Neuronal stem cell (in vitro differentiated cells): ENCODE results near the gene CROCC2.

Source experiments
- DNase-seq: peaks from one replicate; pipeline ENCODE4 v3.0.0-alpha.2; 2013; ENCODE audit warnings: low spot score
- H2AFZ ChIP-seq: one replicate; pipeline ENCODE4 v1.6.1; 2013; ENCODE audit warnings: mild to moderate bottlenecking, low read length, inconsistent platforms
- H2AK5ac ChIP-seq: 2 replicates; pipeline ENCODE4 v1.6.1; 2013; ENCODE audit warnings: low read depth, mild to moderate bottlenecking, inconsistent platforms, low read length, moderate library complexity, mixed read lengths
- H2BK120ac ChIP-seq: 2 replicates; pipeline ENCODE4 v1.6.1; 2013; ENCODE audit warnings: low read depth, mild to moderate bottlenecking, inconsistent platforms, low read length, moderate library complexity, mixed read lengths
- H2BK12ac ChIP-seq: one replicate; pipeline ENCODE4 v1.6.1; 2013; ENCODE audit warnings: low read length, inconsistent platforms
- H2BK15ac ChIP-seq: 2 replicates; pipeline ENCODE4 v1.6.1; 2013; ENCODE audit warnings: mild to moderate bottlenecking, low read length, inconsistent platforms, mixed read lengths
- H2BK5ac ChIP-seq: one replicate; pipeline ENCODE4 v1.6.1; 2013; ENCODE audit warnings: inconsistent platforms, mild to moderate bottlenecking, low read length, moderate library complexity
- H3K14ac ChIP-seq: one replicate; pipeline ENCODE4 v1.6.1; 2013; ENCODE audit warnings: low read length, inconsistent platforms
- H3K18ac ChIP-seq: 2 replicates; pipeline ENCODE4 v1.6.1; 2013; ENCODE audit warnings: low read length, inconsistent platforms
- H3K23ac ChIP-seq: 2 replicates; pipeline ENCODE4 v1.6.1; 2013; ENCODE audit warnings: low read depth, mild to moderate bottlenecking, mixed read lengths, low read length, inconsistent platforms; ENCODE audit not compliant: poor library complexity
- H3K27ac ChIP-seq: replicated peaks from 3 replicates; pipeline ENCODE4 v1.5.1; 2013; ENCODE audit warnings: low read length, inconsistent platforms
- H3K27me3 ChIP-seq, 3 experiments: 2 replicates each; pipeline ENCODE4 v1.6.1; 2013; ENCODE audit warnings: low read length in 3 of 3, mild to moderate bottlenecking in 2 of 3, inconsistent platforms in 1 of 3, low read depth in 1 of 3, mixed read lengths in 1 of 3, moderate library complexity in 1 of 3; ENCODE audit not compliant: control insufficient read depth in 3 of 3, insufficient read depth in 3 of 3
- H3K36me3 ChIP-seq, 2 donors: replicated peaks in 1 of 2; 2 replicates each; pipeline ENCODE4 v1.6.1; 2013; ENCODE audit warnings: low read length in 2 of 2; ENCODE audit not compliant: control insufficient read depth in 2 of 2, insufficient read depth in 2 of 2
- H3K4ac ChIP-seq: 2 replicates; pipeline ENCODE4 v1.6.1; 2013; ENCODE audit warnings: inconsistent platforms, mild to moderate bottlenecking, low read length, moderate library complexity
- H3K4me1 ChIP-seq, 2 donors: 1 replicate in 1 of 2; 2 replicates in 1 of 2; pipeline ENCODE4 v1.6.1; 2013; ENCODE audit warnings: low read length in 2 of 2, low read depth in 1 of 2; ENCODE audit not compliant: control insufficient read depth in 2 of 2, insufficient read depth in 1 of 2
- H3K4me2 ChIP-seq: one replicate; pipeline ENCODE4 v1.6.1; 2013; ENCODE audit warnings: mild to moderate bottlenecking, low read length, inconsistent platforms; ENCODE audit not compliant: insufficient read depth, poor library complexity, severe bottlenecking
- H3K4me3 ChIP-seq, 2 donors: 2 replicates each; pipeline ENCODE4 v1.5.1; 2013; ENCODE audit warnings: low read length in 2 of 2, mild to moderate bottlenecking in 2 of 2, inconsistent platforms in 1 of 2, moderate library complexity in 1 of 2
- H3K79me1 ChIP-seq: one replicate; pipeline ENCODE4 v1.6.1; 2013; ENCODE audit warnings: low read depth, mild to moderate bottlenecking, inconsistent platforms, low read length, moderate library complexity
- H3K9ac ChIP-seq: one replicate; pipeline ENCODE4 v1.6.1; 2013; ENCODE audit warnings: mild to moderate bottlenecking, low read depth, low read length, inconsistent platforms; ENCODE audit not compliant: poor library complexity
- H3K9me3 ChIP-seq, 2 donors: replicated peaks in 1 of 2; 2 replicates each; pipeline versions ENCODE3 to v1.6.1; 2013; ENCODE audit warnings: low read length in 2 of 2, mild to moderate bottlenecking in 2 of 2, inconsistent platforms in 1 of 2, low read depth in 1 of 2, mixed read lengths in 1 of 2, moderate library complexity in 1 of 2; ENCODE audit not compliant: control insufficient read depth in 2 of 2, insufficient read depth in 1 of 2
- H4K8ac ChIP-seq: one replicate; pipeline ENCODE4 v1.6.1; 2013; ENCODE audit warnings: low read depth, mild to moderate bottlenecking, inconsistent platforms, low read length, moderate library complexity
- H4K91ac ChIP-seq: one replicate; pipeline ENCODE4 v1.6.1; 2013; ENCODE audit warnings: low read length, low read depth, mild to moderate bottlenecking, inconsistent platforms; ENCODE audit not compliant: poor library complexity
- WGBS, 2 donors: extraction: QIAGEN DNeasy Blood & Tissue Kit; methylation state at CpG; one replicate each; pipeline ENCODE4 v1.1.7; 2013; ENCODE audit warnings: missing lambda C conversion rate in 2 of 2, mixed read lengths in 1 of 2; ENCODE audit not compliant: insufficient read length in 2 of 2, insufficient replicate concordance in 1 of 2; ENCODE audit errors: extremely low coverage in 2 of 2; 5-methylcytosine and 5-hydroxymethylcytosine counted together

CROCC2 gene

GRCh38 chr2:240868286-240869108 is 37.6 kb upstream of the CROCC2 start, which contains the start of gene AGXT:
Gene AGXT, plus strand, starts transcription at chr2:240868824. Its CDS starts 42 bp downstream, at chr2:240868866.
- H3K4me2 ChIP-seq: no peak within 1 kb of the TSS
- H3K27me3 ChIP-seq: peaks cover 0 to 71% (median 0%) of the 10 kb centered on the region in 3 experiments
- WGBS, 2 donors: no CpG with 5 or more reads among the region's 21 CpGs
- H3K14ac ChIP-seq: peak within 1 kb of the TSS; percentile 60
- H4K91ac ChIP-seq: no peak within 1 kb of the TSS
- H2BK120ac ChIP-seq: no peak within 1 kb of the TSS
- peak within 1 kb of the TSS; percentile 11 for H2AFZ ChIP-seq
- no peak within 1 kb of the TSS for H3K9ac ChIP-seq
- peaks cover 2% of the 10 kb centered on the region for H3K79me1 ChIP-seq
- peak within 1 kb of the TSS; percentile 87 for H2AK5ac ChIP-seq
- H4K8ac ChIP-seq: peak within 1 kb of the TSS; percentile 72
- H3K4me3 ChIP-seq: no peak within 1 kb of the TSS
- H3K27ac ChIP-seq: no peak within 1 kb of the TSS
- peak within 1 kb of the TSS; percentile 45 for H3K23ac ChIP-seq
- DNase-seq: no peak
- H3K4ac ChIP-seq: no peak within 1 kb of the TSS
- H3K9me3 ChIP-seq: no peaks in the 10 kb centered on the region
- H3K4me1 ChIP-seq: peaks cover 0 to 4% of the 10 kb centered on the region in 2 donors
- peaks cover 0 to 2% of the 10 kb centered on the region in 2 donors for H3K36me3 ChIP-seq
- no peak within 1 kb of the TSS for H2BK12ac ChIP-seq
- no peak within 1 kb of the TSS for H2BK5ac ChIP-seq
- peak within 1 kb of the TSS; percentile 25 for H2BK15ac ChIP-seq
- peak within 1 kb of the TSS; percentile 44 for H3K18ac ChIP-seq

GRCh38 chr2:240869109-240869955 is 36.8 kb upstream of the CROCC2 start:
- Histone ChIP-seq H2AFZ (no peak overlapping the region), H3K27ac (no peak overlapping the region), H2BK5ac (no peak overlapping the region), H3K4me1 (peaks cover 0 to 4% of the 10 kb centered on the region in 2 donors), H3K36me3 (peaks cover 0 to 2% of the 10 kb centered on the region in 2 donors), H3K4me3 (no peak overlapping the region), H2AK5ac (peak overlapping the region; percentile 87), H3K9ac (no peak overlapping the region), H2BK120ac (no peak overlapping the region), H3K4me2 (no peak overlapping the region), H3K23ac (peak overlapping the region; percentile 45), H3K14ac (peak overlapping the region; percentile 60), H3K27me3 (peaks cover 0 to 75% (median 0%) of the 10 kb centered on the region in 3 experiments), H4K91ac (no peak overlapping the region), H3K18ac (peak overlapping the region; percentile 44), H2BK12ac (no peak overlapping the region), H3K9me3 (no peaks in the 10 kb centered on the region), H2BK15ac (peak overlapping the region; percentile 25), H4K8ac (peak overlapping the region; percentile 72), H3K79me1 (peaks cover 2% of the 10 kb centered on the region), H3K4ac (no peak overlapping the region)
- DNase-seq: no peak
- WGBS, 2 donors: no CpG with 5 or more reads among the region's 25 CpGs

GRCh38 chr2:240869956-240870875 is 35.9 kb upstream of the CROCC2 start:
- Histone ChIP-seq H3K36me3 (peaks cover 0 to 2% of the 10 kb centered on the region in 2 donors), H3K14ac (peak overlapping the region; percentile 73), H2BK12ac (peak overlapping the region; percentile 30), H4K8ac (no peak overlapping the region), H3K79me1 (peaks cover 2% of the 10 kb centered on the region), H4K91ac (no peak overlapping the region), H3K4me3 (no peak overlapping the region), H3K4me1 (peaks cover 0 to 4% of the 10 kb centered on the region in 2 donors), H3K9me3 (no peaks in the 10 kb centered on the region), H2BK120ac (no peak overlapping the region), H2BK5ac (peak overlapping the region; percentile 93), H3K18ac (peak overlapping the region; percentile 13), H2BK15ac (no peak overlapping the region), H3K4me2 (no peak overlapping the region), H3K27me3 (peaks cover 0 to 75% (median 0%) of the 10 kb centered on the region in 3 experiments), H3K27ac (no peak overlapping the region), H2AFZ (no peak overlapping the region), H3K4ac (no peak overlapping the region), H3K23ac (peak overlapping the region; percentile 37), H2AK5ac (peak overlapping the region; percentile 64), H3K9ac (no peak overlapping the region)
- DNase-seq: no peak
- whole genome bisulfite sequencing, 2 donors: no CpG with 5 or more reads among the region's 15 CpGs
